ENCODE measurements around the gene TATDN3. TPM values are rescaled to one million over a fixed set of nuclear protein-coding genes. Genes with fewer than 3 reads are reported as not detected.
"Not testable (repeated sequence)": the region's sequence is repeated elsewhere in the genome, so short reads cannot be mapped to it uniquely, and the experiment has no call there.

TATDN3 gene
- total RNA-seq, 1 experiment from 2014 or later: 12.4 TPM

- no peak for DNase-seq
- TF ChIP-seq CTCF (IDR thresholded peaks at IDR 0.05; ENCODE audit: insufficient read depth in 1 of 2, low read depth in 1 of 2, low read length in 1 of 2, severe bottlenecking in 1 of 2, unreplicated experiment in 1 of 2): no peak
- Histone ChIP-seq H3K36me3 (ENCODE audit: control insufficient read depth, insufficient read depth, low read length) (no peaks in the 10 kb centered on the region; the same call in 1 of the 2 replicates), H3K27me3 (replicated peaks; ENCODE audit: control insufficient read depth, insufficient read depth, low read length) (no peaks in the 10 kb centered on the region), H3K4me1 (no peaks in the 10 kb centered on the region), H3K4me3 (ENCODE audit: low read depth, low read length) (no peak overlapping the region), H3K9me3 (peaks cover 6% of the 10 kb centered on the region)
- Mint-ChIP-seq H3K36me3 (ENCODE audit: insufficient read depth, unreplicated experiment) (peaks cover 20% of the 10 kb centered on the region), H3K4me3 (ENCODE audit: unreplicated experiment) (no peak overlapping the region), H3K4me1 (ENCODE audit: low read depth, unreplicated experiment) (no peaks in the 10 kb centered on the region), H3K27ac (ENCODE audit: unreplicated experiment) (no peak overlapping the region), H3K9me3 (ENCODE audit: unreplicated experiment) (peaks cover 16% of the 10 kb centered on the region), H3K27me3 (ENCODE audit: insufficient read depth, unreplicated experiment) (no peaks in the 10 kb centered on the region)
- intact Hi-C loops (cut with micrococcal nuclease; ENCODE audit: unreplicated experiment): no loop called here
- POLR2A ChIA-PET: interaction anchor here (0.6 kb wide), 1 partner anchor 162 kb away, joined by 4 read pairs; no protein-coding TSS in a partner anchor
- no TSS peak for BruUV-seq (replicated peaks)
- CTCF ChIA-PET: interaction anchor here (0.8 to 1.0 kb wide), 2 partner anchors 63 to 727 kb away, joined by 3 read pairs; partner anchors contain the start of genes BATF3, DTL and INTS7
These were observed 29.5 kb upstream of the TATDN3 start for GRCh38 chr1:212762234-212762633.

- no peaks in the 10 kb centered on the region for H3K4me1 ChIP-seq
- peaks cover 10% of the 10 kb centered on the region for H3K9me3 ChIP-seq
- TF ChIP-seq CTCF (IDR thresholded peaks at IDR 0.05; ENCODE audit: insufficient read depth in 1 of 2, low read depth in 1 of 2, low read length in 1 of 2, severe bottlenecking in 1 of 2, unreplicated experiment in 1 of 2): no peak
- Mint-ChIP-seq H3K4me3 (ENCODE audit: unreplicated experiment) (no peak overlapping the region), H3K36me3 (ENCODE audit: insufficient read depth, unreplicated experiment) (peaks cover 20% of the 10 kb centered on the region), H3K9me3 (ENCODE audit: unreplicated experiment) (peaks cover 21% of the 10 kb centered on the region), H3K27ac (ENCODE audit: unreplicated experiment) (no peak overlapping the region), H3K4me1 (ENCODE audit: low read depth, unreplicated experiment) (no peaks in the 10 kb centered on the region), H3K27me3 (ENCODE audit: insufficient read depth, unreplicated experiment) (no peaks in the 10 kb centered on the region)
- no peaks in the 10 kb centered on the region for H3K27me3 ChIP-seq (replicated peaks; ENCODE audit: control insufficient read depth, insufficient read depth, low read length)
- ChIA-PET CTCF (interaction anchor here (0.6 kb wide), 1 partner anchor 286 kb away, joined by 4 read pairs; no protein-coding TSS in a partner anchor), POLR2A (no interaction called here)
- intact Hi-C loops (cut with micrococcal nuclease; ENCODE audit: unreplicated experiment): no loop called here
- BruUV-seq (replicated peaks): no TSS peak
- no peak overlapping the region for H3K4me3 ChIP-seq (ENCODE audit: low read depth, low read length)
- DNase-seq: no peak
- no peaks in the 10 kb centered on the region; the same call in 1 of the 2 replicates for H3K36me3 ChIP-seq (ENCODE audit: control insufficient read depth, insufficient read depth, low read length)
These were observed 28.9 kb upstream of the TATDN3 start for GRCh38 chr1:212762839-212763238.

- H3K4me3 ChIP-seq (ENCODE audit: low read depth, low read length); BruUV-seq (replicated peaks); CTCF ChIA-PET; H3K36me3 ChIP-seq (ENCODE audit: control insufficient read depth, insufficient read depth, low read length); H3K27me3 ChIP-seq (replicated peaks; ENCODE audit: control insufficient read depth, insufficient read depth, low read length); H3K27ac Mint-ChIP-seq (ENCODE audit: unreplicated experiment); H3K4me1 Mint-ChIP-seq (ENCODE audit: low read depth, unreplicated experiment); intact Hi-C loops (cut with micrococcal nuclease; ENCODE audit: unreplicated experiment); H3K4me3 Mint-ChIP-seq (ENCODE audit: unreplicated experiment); DNase-seq; POLR2A ChIA-PET; H3K27me3 Mint-ChIP-seq (ENCODE audit: insufficient read depth, unreplicated experiment); H3K4me1 ChIP-seq: not testable (repeated sequence)
- H3K9me3 ChIP-seq: peaks cover 17% of the 10 kb centered on the region
- peaks cover 29% of the 10 kb centered on the region for H3K36me3 Mint-ChIP-seq (ENCODE audit: insufficient read depth, unreplicated experiment)
- peaks cover 41% of the 10 kb centered on the region for H3K9me3 Mint-ChIP-seq (ENCODE audit: unreplicated experiment)
These were observed 26.9 kb upstream of the TATDN3 start for GRCh38 chr1:212764718-212765281.

GRCh38 chr1:212766825-212767224 lies 24.9 kb upstream of the TATDN3 start:
- H3K4me3 ChIP-seq (ENCODE audit: low read depth, low read length); intact Hi-C loops (cut with micrococcal nuclease; ENCODE audit: unreplicated experiment); H3K4me1 ChIP-seq; H3K27me3 Mint-ChIP-seq (ENCODE audit: insufficient read depth, unreplicated experiment); H3K27me3 ChIP-seq (replicated peaks; ENCODE audit: control insufficient read depth, insufficient read depth, low read length); DNase-seq; BruUV-seq (replicated peaks); H3K27ac Mint-ChIP-seq (ENCODE audit: unreplicated experiment); H3K4me1 Mint-ChIP-seq (ENCODE audit: low read depth, unreplicated experiment); H3K4me3 Mint-ChIP-seq (ENCODE audit: unreplicated experiment); CTCF ChIA-PET; H3K36me3 ChIP-seq (ENCODE audit: control insufficient read depth, insufficient read depth, low read length): not testable (repeated sequence)
- peaks cover 21% of the 10 kb centered on the region for H3K9me3 ChIP-seq
- POLR2A ChIA-PET: interaction anchor here (0.7 kb wide), 1 partner anchor 45 kb away, joined by 3 read pairs; no protein-coding TSS in a partner anchor
- Mint-ChIP-seq H3K9me3 (ENCODE audit: unreplicated experiment) (peaks cover 42% of the 10 kb centered on the region), H3K36me3 (ENCODE audit: insufficient read depth, unreplicated experiment) (peaks cover 36% of the 10 kb centered on the region)
